ENCODE data around the gene ECI2.

DNA sequence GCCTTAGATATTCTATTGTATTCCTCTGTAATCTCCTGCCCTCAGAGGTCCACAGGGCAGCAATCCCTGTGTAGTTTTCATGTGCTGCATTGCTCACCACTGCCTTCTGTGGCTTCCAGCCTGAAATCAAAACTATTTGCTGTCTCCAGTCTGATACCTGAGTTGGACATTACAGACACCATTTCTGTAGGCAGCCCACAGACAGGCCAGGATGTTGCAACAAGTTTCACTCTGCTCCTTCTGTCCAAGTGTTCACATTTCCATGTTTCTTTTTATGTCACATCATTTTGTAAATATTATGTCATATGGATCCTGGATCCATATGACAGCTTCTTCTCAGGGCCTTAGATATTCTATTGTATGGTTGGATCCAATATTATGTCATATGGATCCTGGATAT lies 21.7 kb downstream of the ECI2 start:
- TF ChIP-seq POLR2A (IDR thresholded peaks at IDR 0.05; ENCODE audit: low read depth, low read length), result no peak
- no peak for TF ChIP-seq POLR2AphosphoS5 (IDR thresholded peaks at IDR 0.05; ENCODE audit: low read depth, low read length)
- TF ChIP-seq TAF1 (IDR thresholded peaks at IDR 0.05; ENCODE audit: borderline replicate concordance, low read depth, low read length), result no peak

Measured in GM12892 (cell line).